ENCODE measurements around the gene AHCTF1. TPM values are rescaled to one million over a fixed set of nuclear protein-coding genes. Genes with fewer than 3 reads are reported as not detected.
"Not testable (repeated sequence)": the region's sequence is repeated elsewhere in the genome, so short reads cannot be mapped to it uniquely, and the experiment has no call there.

AHCTF1 gene
- total RNA-seq, 1 donor from 2014 or later = 47.9 TPM

DNA sequence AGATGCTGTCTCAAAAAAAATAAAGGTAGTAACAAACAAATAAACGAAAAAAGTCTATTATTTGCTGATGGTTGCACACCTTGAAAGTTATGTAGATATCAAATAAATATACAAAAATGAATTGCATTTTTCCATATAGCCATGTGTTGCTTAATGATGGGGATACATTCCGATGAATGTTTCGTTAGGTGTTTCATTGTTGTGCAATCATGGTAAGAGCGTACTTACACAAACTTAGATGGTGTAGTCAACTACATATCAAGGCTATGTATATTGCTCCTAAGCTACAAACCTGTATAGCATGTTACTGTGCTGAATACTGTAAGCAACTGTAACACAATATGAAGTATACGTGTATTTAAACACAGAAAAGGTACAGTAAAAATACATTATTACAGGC, 34.4 kb downstream of the AHCTF1 start:
- Mint-ChIP-seq H3K27me3 (no peaks in the 10 kb centered on the region), H3K4me3 (no peak overlapping the region), H3K27ac (no peak overlapping the region), H3K4me1 (peaks cover 7% of the 10 kb centered on the region), H3K36me3 (ENCODE audit: low read depth) (peaks cover 69% of the 10 kb centered on the region), H3K9me3 (no peaks in the 10 kb centered on the region)
- no peak for DNase-seq
- intact Hi-C loops (cut with micrococcal nuclease) = no loop called here

DNA sequence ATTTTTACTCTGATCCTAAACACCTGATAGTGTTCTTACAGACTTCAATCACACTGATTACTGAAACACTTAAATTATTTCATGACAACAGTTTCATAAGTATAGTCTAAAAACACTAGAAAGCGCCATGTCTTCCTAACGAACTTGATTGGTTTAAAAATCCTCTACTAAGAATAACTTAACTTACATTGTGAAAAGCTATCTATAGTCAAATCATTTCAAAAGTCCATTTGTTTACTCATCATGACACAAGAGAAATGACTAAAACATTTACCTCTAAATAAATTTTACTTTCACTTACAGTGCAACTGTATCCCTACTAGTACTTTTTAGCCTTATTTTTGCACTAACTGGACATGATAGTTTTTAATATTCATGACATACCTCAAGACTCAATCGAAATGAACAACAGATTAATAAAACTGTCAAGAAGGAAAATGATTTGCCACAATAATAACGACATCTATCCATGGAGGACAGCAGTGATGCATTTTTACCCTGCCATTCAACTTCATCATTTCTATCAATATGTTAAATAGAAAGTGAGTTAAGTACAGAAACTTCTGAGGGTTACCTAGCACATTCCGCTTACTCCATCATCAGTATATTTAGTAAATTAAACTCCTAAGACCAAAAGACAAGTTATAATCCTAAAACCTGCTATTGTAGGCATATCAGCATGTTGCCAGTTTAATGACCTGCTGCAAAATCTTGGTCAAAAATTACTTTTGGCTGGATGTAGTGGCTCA, 38.4 kb downstream of the AHCTF1 start:
- no peak overlapping the region for H3K4me3 Mint-ChIP-seq
- peak overlapping the region; percentile 80 for H3K27ac Mint-ChIP-seq
- intact Hi-C loops (cut with micrococcal nuclease) = loop anchor here (2.0 to 5.0 kb wide), 2 partner anchors 19 to 39 kb away; partner anchors contain the start of gene AHCTF1
- DNase-seq = no peak
- no peaks in the 10 kb centered on the region for H3K9me3 Mint-ChIP-seq
- H3K4me1 Mint-ChIP-seq = peaks cover 7% of the 10 kb centered on the region
- H3K27me3 Mint-ChIP-seq = no peaks in the 10 kb centered on the region
- H3K36me3 Mint-ChIP-seq (ENCODE audit: low read depth) = peaks cover 65% of the 10 kb centered on the region

DNA sequence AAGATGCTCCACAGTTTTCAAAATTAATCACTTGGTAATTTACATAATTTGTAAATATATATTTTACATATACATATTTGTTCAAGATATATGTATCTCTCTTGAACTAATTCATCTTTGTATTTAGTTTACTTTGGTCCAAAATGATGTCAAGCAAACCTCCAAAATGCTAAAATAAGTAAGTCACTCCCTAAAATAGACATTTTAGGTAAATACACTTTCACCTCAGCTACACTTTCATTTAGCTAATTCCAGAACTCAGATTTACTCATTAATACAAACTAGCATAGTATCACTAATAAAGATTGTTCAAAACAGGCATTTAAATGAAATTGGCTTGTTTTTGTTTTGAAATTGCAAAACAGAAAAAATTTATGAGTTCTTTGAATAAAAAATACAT, 40.6 kb downstream of the AHCTF1 start:
- Mint-ChIP-seq H3K4me3 (no peak overlapping the region), H3K36me3 (ENCODE audit: low read depth) (peaks cover 62% of the 10 kb centered on the region), H3K27me3 (no peaks in the 10 kb centered on the region), H3K4me1 (peaks cover 7% of the 10 kb centered on the region), H3K27ac (no peak overlapping the region), H3K9me3 (no peaks in the 10 kb centered on the region)
- intact Hi-C loops (cut with micrococcal nuclease) = loop anchor here (5.0 kb wide), 1 partner anchor 41 kb away; the partner anchor contains the start of gene AHCTF1
- DNase-seq = no peak

DNA sequence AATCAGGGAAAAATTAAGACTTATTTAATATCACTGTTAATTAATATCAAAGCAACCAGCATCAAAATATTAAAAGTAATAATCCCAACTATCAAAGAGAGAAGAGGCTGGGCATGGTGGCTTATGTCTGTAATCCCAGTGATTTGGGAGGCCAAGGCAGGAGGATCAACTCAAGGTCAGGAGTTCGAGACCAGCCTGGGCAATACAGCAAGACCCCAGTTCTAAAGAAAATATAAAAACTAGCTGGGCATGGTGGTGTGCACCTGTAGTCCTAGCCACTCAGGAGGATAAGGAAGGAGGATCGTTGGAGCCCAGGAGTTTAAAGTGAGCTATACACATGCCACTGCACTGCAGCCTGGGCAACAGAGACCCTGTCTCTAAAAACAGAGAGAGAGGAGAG, 43.2 kb downstream of the AHCTF1 start:
- intact Hi-C loops (cut with micrococcal nuclease) = no loop called here
- H3K4me3 Mint-ChIP-seq = no peak overlapping the region
- no peak overlapping the region for H3K27ac Mint-ChIP-seq
- H3K27me3 Mint-ChIP-seq = no peaks in the 10 kb centered on the region
- H3K4me1 Mint-ChIP-seq = peaks cover 7% of the 10 kb centered on the region
- DNase-seq = no peak
- peaks cover 53% of the 10 kb centered on the region for H3K36me3 Mint-ChIP-seq (ENCODE audit: low read depth)
- H3K9me3 Mint-ChIP-seq = no peaks in the 10 kb centered on the region

DNA sequence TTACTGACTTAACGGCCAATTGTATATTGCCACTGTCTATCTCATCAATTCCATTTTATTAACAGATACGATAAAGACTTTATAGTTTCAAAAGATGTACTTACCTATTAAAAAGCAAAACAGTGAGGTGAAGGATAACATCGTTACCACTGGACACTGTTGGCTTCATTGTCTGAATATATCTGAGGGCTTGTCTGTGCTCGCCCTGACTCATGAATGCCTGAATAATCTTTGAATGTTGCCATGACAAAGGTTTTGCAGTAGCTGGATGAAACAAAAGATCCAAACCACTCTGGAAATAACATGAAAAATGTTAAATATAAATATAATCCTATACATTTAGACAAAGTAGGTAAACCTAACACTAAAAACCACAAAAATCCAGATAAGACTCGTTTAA, 46.4 kb downstream of the AHCTF1 start:
- H3K4me3 Mint-ChIP-seq; H3K4me1 Mint-ChIP-seq; H3K27me3 Mint-ChIP-seq; H3K9me3 Mint-ChIP-seq; intact Hi-C loops (cut with micrococcal nuclease); DNase-seq; H3K27ac Mint-ChIP-seq: not testable (repeated sequence)
- peaks cover 50% of the 10 kb centered on the region for H3K36me3 Mint-ChIP-seq (ENCODE audit: low read depth)

DNA sequence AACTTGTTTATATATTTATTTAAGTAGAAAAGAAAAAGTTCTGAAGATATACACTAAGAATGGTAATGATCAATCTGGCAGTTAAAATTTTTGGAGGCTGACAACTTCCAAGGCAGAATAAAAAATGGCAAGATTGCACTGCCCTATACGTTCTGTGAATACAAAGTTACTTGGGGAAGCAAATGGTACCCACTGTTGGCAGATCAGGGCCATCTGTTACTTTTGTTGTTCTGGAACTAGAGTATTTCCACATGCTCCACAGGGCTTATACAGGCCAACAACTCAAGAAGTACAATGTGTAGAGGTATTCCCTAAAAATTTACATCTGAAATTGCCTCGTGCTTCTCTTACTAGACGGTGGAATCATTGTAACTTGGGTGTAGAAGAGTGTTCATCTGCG, 53.2 kb downstream of the AHCTF1 start:
- no peak overlapping the region for H3K27ac Mint-ChIP-seq
- no peak overlapping the region for H3K4me3 Mint-ChIP-seq
- no peaks in the 10 kb centered on the region for H3K9me3 Mint-ChIP-seq
- DNase-seq = no peak
- peaks cover 17% of the 10 kb centered on the region for H3K4me1 Mint-ChIP-seq
- H3K36me3 Mint-ChIP-seq (ENCODE audit: low read depth) = peaks cover 51% of the 10 kb centered on the region
- H3K27me3 Mint-ChIP-seq = no peaks in the 10 kb centered on the region
- intact Hi-C loops (cut with micrococcal nuclease) = no loop called here

DNA sequence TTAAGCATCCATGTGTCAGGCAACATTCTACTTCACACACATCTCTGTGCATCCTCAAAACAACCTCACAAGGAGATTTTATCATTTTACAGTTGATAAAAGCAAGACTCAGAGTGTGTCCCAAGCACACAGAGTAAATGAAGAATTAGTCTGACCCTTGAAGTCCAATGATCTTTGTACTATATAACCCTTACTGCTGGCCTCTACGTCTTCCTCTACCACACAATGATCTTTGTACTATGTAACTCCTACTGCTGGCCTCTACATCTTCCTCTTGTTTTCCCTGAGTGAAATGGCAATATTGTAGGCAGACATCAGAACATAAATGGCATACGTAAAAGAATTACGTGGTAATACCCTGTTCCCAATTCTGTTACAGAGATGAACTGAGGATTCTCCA, 55.3 kb downstream of the AHCTF1 start:
- intact Hi-C loops (cut with micrococcal nuclease) = no loop called here
- Mint-ChIP-seq H3K27me3 (no peaks in the 10 kb centered on the region), H3K36me3 (ENCODE audit: low read depth) (peaks cover 62% of the 10 kb centered on the region), H3K4me1 (peaks cover 17% of the 10 kb centered on the region), H3K27ac (no peak overlapping the region), H3K4me3 (no peak overlapping the region), H3K9me3 (no peaks in the 10 kb centered on the region)
- no peak for DNase-seq

DNA sequence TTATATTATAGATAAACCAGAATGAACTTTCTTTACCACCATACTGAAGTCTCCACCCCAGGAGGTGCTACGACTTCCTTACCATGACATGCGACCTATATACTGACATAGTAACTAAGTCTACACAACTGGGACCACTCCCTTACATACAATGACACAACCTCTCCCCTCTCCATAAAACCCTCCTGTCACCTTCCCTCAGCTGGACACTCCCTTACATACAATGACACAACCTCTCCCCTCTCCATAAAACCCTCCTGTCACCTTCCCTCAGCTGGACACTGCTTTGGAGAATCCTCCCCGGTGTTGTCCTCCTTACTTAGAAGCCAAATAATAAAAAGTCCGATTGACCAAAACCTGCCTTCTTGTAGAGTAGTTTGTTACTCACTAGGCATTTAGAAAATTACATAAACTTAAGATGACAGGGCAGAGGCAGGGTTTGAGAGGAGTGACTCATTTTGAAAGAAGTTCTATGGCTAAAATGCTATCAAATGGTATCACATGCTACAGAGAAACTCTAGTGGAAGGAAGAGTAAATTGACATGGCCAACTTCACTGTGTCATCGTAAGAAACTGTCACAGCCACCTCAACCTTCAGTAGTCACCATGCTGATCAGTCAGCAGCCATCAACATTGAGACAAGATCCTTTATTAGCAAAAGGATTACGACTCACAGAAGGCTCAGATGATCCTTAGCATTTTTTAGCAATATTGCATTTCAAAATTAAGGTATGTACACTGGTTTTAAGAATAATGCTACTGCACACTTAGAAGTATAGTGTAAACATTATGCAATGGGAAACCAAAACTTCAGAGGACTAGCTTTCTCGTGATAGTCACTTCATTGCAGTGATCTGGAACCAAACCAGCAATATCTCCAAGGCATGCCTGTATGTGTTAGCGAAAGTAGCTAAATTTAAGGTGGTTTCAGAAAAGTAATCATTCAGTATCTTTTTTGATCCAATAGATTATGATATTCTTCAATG, 56.4 kb downstream of the AHCTF1 start:
- no peaks in the 10 kb centered on the region for H3K27me3 Mint-ChIP-seq
- H3K4me3 Mint-ChIP-seq = no peak overlapping the region
- no peaks in the 10 kb centered on the region for H3K9me3 Mint-ChIP-seq
- no peak for DNase-seq
- H3K27ac Mint-ChIP-seq = peak overlapping the region; percentile 72
- peaks cover 62% of the 10 kb centered on the region for H3K36me3 Mint-ChIP-seq (ENCODE audit: low read depth)
- intact Hi-C loops (cut with micrococcal nuclease) = loop anchor here (2.0 kb wide), 1 partner anchor 17 kb away; no protein-coding TSS in a partner anchor
- peaks cover 16% of the 10 kb centered on the region for H3K4me1 Mint-ChIP-seq

DNA sequence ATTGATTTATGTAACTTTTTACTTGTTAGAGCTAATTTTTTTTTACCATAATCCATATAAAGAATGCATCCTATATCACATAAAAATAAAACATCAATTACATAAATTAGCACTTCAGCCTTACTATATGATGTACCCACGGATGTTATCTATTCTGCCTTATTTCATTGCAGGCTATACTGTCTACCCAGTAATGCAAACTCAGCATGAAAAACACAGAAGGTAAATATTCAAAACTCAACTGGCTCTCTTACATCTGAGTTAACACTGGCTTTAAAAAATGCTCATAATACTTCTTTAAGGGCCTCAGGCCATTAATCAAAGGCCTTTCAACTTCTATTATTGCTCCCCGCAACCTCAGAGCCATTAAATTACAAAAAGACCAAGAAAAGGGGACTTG, 65.8 kb downstream of the AHCTF1 start:
- Mint-ChIP-seq H3K4me3 (no peak overlapping the region), H3K36me3 (ENCODE audit: low read depth) (peaks cover 52% of the 10 kb centered on the region), H3K4me1 (no peaks in the 10 kb centered on the region), H3K27ac (no peak overlapping the region), H3K27me3 (no peaks in the 10 kb centered on the region), H3K9me3 (no peaks in the 10 kb centered on the region)
- DNase-seq = no peak
- intact Hi-C loops (cut with micrococcal nuclease) = no loop called here

DNA sequence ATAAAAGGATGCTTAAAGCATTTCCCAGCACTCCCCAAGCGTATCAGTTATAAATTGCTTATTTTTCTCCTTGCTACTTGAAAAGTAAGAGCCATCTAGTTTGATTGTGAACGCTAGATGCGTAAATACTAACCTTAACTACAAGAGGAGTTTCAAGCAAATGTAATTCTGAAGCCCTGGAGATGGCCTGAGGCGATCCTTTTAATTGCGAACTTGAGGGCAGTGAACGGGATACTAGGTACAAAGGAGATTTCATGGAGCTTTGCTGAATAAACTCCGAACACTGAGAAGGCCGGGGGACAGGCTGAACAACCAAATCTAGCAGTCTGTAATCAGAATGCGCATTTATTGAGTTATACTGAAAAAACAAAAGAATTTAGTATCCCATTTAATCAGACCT, 68.0 kb downstream of the AHCTF1 start:
- intact Hi-C loops (cut with micrococcal nuclease); H3K27ac Mint-ChIP-seq; H3K27me3 Mint-ChIP-seq; H3K4me3 Mint-ChIP-seq; DNase-seq; H3K9me3 Mint-ChIP-seq; H3K4me1 Mint-ChIP-seq: not testable (repeated sequence)
- H3K36me3 Mint-ChIP-seq (ENCODE audit: low read depth) = peaks cover 48% of the 10 kb centered on the region

DNA sequence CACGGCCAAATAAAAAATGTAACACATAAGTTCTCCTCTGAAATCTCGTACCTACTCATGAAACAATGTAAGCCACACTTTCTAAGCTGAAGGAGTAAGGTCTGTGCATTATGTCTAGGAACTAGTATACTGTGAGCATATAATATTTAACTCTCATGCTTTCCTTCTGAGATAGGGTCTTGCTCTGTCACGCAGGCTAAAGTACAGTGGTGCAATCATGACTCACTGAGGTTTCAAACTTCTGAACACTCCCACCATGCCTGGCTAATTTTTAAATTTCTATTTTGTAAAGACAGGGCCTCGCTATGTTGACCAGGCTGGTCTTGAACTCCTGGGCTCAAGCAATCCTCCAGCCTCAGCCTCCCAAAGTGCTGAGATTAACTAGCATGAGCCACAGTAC, 71.3 kb downstream of the AHCTF1 start:
- no peaks in the 10 kb centered on the region for H3K9me3 Mint-ChIP-seq
- no peak for DNase-seq
- H3K27ac Mint-ChIP-seq = no peak overlapping the region
- peaks cover 44% of the 10 kb centered on the region for H3K36me3 Mint-ChIP-seq (ENCODE audit: low read depth)
- no peaks in the 10 kb centered on the region for H3K4me1 Mint-ChIP-seq
- H3K27me3 Mint-ChIP-seq = no peaks in the 10 kb centered on the region
- H3K4me3 Mint-ChIP-seq = no peak overlapping the region
- intact Hi-C loops (cut with micrococcal nuclease) = no loop called here

DNA sequence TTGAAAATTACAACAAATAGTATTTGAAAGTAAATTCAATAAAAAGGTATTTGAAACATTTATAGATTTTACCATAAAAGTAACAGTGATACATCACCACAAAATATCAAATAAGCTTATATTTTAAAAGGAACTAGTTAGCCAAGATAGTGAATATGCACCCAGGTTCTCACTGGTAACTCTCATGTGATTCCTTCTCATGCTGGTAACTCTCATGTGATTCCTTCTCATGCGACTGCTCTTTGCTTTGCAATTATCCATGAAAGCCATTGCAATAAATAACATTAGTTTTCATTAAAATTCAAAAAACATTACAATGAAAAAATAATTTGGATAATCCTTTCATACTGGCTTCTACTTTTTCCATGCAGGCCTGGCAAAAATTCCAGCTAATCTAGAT, 75.4 kb downstream of the AHCTF1 start:
- DNase-seq = no peak
- no peak overlapping the region for H3K4me3 Mint-ChIP-seq
- H3K27ac Mint-ChIP-seq = no peak overlapping the region
- no peaks in the 10 kb centered on the region for H3K4me1 Mint-ChIP-seq
- intact Hi-C loops (cut with micrococcal nuclease) = no loop called here
- no peaks in the 10 kb centered on the region for H3K9me3 Mint-ChIP-seq
- H3K36me3 Mint-ChIP-seq (ENCODE audit: low read depth) = peaks cover 52% of the 10 kb centered on the region
- H3K27me3 Mint-ChIP-seq = no peaks in the 10 kb centered on the region

DNA sequence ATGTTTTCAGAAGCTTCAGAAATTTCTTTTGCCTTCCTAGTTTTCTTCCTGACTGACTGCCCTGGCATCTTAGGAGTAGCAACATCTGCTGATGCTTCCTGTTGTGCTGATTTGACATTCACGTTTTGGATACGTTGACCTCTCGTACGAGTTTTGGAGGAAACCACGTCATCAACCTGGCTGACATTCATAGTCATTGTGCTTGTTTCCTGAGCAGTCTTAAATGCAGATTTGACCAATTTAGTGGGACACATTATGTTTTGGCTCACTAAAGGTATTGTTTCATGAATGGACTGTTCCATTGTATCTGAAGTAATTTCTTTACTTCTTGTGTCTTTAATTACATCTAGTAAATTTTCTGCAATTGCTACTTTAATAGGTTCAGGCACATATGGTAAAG, 81.1 kb downstream of the AHCTF1 start:
- intact Hi-C loops (cut with micrococcal nuclease); H3K27me3 Mint-ChIP-seq; H3K27ac Mint-ChIP-seq; DNase-seq; H3K4me3 Mint-ChIP-seq; H3K4me1 Mint-ChIP-seq; H3K9me3 Mint-ChIP-seq: not testable (repeated sequence)
- peaks cover 63% of the 10 kb centered on the region for H3K36me3 Mint-ChIP-seq (ENCODE audit: low read depth)

DNA sequence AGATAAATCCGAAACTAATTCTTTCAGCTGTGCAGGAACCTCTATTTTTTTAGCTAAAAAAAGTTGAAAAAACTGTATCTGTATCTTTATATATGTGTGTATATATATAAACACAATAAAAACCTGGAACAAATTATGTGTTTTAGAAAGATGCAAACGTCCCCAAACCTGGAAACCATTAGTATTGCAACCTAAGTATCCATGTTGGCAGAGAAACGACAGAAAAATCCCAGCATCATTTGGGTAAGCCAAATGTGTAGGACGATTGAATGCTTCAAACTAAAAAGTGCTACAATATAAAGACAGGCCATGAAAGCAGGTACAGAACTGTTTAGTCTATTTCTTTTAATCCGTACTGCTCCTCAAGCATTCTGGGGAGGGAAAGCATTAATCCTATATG, 87.9 kb downstream of the AHCTF1 start:
- Mint-ChIP-seq H3K4me1 (no peaks in the 10 kb centered on the region), H3K9me3 (peaks cover 5% of the 10 kb centered on the region), H3K36me3 (ENCODE audit: low read depth) (peaks cover 45% of the 10 kb centered on the region), H3K27ac (no peak overlapping the region), H3K4me3 (no peak overlapping the region), H3K27me3 (no peaks in the 10 kb centered on the region)
- intact Hi-C loops (cut with micrococcal nuclease) = no loop called here
- no peak for DNase-seq

Measured in activated CD4-positive, alpha-beta T cell treated with anti-CD3 and anti-CD28 coated beads, Interleukin-2, amount 10 ng/mL, durations not matched to agents 24 days and 14 days (primary cell).